NCI-H446 treated with DMSO at 0.1 percent for 48 hours (cell line): ENCODE measurements around the gene PDLIM7.

ENCODE experiments used
- DNase-seq: peaks from one replicate; lab custom pipeline; 2025; lab: John Stamatoyannopoulos, UW

Gene PDLIM7

DNA sequence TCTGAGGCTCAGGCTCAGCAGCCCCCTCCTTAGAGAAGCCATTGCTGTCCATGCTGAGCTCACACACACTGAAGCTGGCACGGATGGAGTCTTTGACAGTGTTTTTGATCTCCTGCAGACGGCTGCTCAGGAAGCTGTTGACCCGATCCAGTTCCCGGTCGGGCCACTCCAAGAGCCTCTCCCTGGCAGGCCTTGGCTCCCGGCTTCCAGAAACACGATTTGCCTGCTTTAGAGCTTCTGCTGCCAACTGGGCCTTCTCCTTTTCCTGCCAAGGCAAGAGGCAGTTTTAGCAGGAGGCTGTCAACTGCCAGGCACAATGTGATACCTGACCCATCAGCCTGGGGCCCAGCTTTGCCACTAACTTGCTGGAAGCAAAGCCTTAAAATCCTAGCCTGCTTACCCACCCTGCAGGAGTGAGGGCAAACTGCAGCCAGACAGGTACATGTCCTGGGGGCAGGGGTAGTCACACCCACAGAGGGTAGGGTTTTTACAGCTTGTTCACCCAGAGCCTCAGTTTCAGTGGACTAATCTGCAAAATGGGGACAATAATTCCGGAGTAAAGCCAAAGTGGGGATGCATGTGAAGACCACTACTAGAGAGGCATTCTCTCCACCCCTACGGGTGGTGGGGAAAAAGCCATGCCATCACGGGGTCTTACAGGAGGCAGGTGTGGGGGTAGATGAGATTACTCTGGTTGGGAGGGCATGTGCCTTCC is 27.7 kb upstream of the PDLIM7 start:
- no peak for DNase-seq

DNA sequence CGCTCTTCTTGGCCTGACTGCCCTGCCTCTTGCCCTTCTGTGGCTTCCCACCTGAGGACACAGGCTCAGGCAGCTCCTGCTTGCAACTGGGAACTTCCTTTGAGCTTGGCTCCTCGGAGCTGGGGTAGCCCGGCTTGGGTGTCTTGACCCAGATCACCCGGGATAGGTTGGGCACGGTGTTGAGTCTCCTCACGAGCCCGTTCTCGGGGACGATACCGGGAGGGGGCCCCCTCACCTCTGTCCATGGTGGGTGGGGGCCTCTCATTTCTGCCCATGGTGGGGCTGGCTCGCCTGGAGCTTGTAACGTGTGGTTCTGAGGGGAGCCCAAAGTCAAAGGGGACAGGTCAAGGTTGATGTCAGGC is 27.1 kb upstream of the PDLIM7 start:
- DNase-seq, result no peak

DNA sequence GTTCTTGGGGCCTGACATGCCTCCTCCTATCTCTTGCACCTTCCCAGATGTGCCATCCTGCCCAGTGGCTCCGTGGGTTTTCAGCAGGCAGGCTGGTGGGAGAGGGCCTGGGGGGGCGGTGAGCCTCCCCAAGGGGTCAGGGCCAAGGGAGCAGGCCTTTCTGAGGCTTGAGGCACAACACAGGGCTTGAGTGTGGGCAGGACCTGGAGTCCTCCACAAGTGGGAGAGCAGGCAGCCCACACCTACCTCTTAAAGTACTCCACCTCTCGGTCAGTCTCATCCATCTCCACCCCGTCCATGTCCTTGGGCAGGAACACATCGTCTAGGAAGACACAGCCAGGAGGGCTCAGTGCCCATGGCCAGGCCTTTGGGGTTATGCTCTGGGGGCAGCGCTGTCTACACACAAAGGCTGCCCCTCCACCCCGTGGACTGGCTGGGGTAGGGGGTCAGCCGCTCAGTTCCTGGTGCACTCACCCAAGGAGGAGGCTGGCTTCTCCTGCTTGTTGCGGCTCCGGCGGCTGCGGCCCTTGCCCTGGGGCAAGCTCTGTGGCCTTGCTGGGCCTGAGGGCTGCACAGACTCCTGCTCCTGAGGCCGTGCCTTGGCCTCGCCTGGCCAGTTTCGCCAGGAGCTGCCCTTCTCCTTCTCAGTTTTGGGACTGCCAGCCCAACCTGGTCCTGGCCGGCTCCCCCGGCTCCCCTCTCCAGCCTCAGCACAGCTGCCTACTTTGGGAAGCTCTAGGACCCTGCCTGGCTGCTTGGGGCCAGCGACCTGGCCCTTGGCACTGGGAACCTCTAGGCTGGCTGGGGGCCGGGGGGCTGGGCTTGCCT is 26.5 kb upstream of the PDLIM7 start:
- DNase-seq, result no peak

DNA sequence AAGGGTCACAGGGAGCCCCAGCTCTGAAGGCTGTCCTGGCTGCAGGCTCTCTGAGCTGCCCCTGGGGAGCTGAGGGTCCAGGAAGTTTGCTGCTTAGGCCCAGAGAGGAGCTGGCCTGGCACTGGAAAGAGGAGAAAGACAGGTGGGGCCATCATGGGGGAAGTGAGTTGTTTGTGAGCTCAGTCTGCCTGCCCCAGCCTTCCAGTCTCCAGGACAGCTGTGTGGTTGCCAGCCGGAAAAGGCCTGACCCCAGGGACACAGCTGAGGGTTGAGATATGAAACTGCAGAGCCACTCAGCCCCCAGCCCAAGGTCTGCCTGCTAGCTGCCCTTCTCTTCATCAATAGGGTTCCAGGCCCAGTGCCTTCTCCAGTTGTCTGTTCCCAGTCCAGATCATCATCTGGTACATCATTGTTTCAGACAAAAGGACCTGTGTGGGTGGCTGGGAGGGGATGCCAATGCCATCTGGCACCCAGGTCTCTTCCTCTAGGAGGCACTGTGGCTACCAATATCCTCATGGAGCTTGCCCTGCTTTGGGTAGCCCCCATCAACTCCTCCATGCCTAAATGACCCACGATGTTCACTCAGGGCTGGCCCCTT is 23.6 kb upstream of the PDLIM7 start:
- no peak for DNase-seq

DNA sequence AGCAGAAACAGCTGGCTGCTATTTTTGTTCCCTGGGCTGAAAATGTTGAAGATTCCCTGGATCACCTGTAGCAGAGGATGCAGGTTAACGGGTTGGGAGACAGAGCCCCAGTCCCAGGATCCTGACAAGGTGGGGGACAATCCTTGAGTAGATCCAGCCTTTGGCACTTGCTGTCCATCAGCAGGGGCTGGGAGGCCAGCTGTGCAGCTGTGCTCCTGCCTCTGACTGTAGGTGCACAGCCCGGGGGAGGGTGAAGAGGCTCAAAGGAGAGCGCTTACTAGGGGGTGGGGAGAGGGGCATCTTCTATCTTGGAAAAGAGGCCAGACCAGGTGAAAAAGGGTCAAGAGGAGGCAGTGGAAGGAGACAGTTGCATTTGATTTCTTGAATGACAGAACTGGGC is 22.9 kb upstream of the PDLIM7 start:
- DNase-seq, result no peak

DNA sequence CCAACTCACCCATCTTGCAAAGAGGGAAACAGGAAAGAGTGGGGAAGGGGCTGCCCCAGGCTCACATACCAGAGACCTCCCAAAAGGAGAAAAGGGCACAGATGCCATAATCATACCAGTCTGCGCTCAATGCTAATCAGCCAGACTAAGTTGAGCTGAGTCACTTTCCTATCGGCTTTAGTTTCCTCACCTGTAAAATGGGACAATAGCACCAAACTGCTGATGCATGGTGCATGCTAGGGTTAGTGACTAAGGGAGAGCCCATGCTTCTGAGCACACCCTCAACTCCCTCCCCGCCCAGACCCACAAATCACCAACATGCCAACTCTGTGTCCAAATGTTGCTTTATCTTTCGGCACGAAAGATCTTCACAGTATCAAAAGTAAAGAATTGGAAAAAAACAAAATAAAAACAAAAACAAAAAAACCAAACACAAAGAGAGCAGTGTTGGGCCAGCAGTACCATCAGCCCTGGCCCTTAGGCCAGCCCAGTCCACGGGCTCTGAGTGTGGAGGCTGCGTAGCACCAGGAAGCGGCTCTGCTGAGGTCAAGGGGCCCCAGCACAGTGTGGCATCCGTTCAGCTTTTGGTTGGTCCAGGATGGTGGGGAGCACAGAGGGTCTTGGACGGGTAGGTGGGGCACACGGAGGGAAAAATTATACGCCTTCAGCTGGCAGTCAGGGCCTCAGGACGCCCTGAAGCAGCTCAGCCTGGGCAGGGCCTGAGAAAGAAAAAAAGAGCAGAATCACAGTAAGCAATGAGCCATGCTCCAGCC is 22.2 kb upstream of the PDLIM7 start:
- DNase-seq, result no peak

DNA sequence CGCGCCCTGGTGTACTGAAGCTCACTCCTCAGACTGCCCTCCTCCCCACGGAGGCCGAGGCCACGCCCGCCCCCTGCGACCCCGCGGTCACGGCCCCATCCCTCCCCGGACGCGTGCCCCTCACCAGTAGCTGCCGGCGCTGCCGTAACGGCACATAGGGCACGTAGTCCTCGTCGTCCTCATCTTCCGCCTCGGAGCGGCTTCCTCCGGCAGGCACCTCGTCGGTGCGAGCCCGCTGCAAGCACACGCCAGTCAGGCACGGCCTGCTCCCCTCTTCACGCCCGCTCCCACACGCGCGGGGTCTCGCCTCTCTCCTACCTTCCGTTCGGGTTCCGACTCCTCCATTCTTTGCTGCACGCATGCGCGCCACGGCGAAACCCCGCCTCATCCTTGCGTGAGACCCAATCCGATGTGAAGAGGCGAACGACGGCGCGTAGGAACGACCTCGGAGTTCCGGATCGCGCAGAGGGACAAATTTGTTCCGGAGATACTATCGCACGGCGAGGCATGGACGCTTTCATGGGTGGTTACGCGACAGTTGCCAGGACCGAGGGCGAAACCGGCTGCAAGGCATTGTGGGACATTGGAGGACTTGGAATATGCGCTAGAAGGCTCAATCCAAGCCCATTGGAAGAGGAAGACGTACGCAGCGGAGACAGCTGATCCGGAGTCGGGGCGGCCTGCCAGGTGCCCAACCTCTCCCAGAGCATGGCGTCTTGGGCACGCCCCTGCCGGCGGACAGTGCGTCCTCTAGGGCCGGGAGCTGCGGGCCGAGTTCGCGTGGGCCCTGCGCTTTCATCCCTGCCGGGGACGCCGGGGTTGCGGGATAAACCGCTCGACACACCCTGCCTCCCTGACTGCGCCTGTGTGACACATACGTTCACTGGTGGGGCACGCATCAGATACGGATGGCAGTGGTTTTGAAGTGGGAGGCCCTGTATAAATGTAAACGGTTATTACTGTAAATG is 19.5 kb upstream of the PDLIM7 start, which contains the start of gene DDX41:
Gene DDX41 (minus strand): TSS at position 361 of the 968 bp plus-strand sequence. CDS start 16 bp downstream, at position 345.
- DNase-seq, result peak; percentile 97

DNA sequence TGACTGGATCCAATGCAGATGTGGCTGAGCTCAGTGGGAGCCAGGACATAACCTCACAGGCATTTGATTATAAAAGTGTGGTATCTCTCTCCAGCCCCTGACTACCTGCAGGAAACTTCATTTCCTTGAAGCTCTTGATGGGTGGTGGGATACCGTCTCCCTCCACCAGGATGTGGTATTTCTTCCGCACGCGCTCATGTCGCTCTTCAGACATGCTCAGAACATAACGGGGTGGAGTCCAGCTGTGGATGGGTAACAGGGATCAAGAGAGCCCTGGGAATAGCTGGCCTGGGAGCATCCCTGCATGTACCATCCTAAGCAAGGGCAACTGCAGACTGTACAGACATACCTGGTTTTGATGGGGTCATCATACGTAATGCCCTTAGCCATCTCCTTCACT is 18.2 kb upstream of the PDLIM7 start:
- DNase-seq, result no peak

DNA sequence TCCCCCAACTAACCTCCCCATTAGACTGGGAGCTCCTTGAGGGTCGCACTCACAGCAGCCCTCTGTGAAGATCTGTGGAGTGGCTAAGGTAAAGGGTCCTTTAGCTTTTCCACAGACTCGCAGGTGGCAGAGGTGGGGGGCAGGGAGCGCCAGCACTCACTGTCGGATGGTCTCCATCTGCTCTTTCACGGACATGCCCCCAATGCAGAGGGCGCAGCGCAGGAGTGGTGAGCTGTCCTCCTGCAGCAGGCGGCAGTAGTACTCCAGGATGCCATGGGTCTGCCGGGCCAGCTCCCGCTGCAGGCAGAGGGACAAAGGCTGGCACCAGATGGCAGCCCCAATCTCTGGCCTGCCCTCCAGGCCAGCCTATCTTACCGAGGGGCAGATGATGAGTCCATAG is 17.1 kb upstream of the PDLIM7 start:
- no peak for DNase-seq

DNA sequence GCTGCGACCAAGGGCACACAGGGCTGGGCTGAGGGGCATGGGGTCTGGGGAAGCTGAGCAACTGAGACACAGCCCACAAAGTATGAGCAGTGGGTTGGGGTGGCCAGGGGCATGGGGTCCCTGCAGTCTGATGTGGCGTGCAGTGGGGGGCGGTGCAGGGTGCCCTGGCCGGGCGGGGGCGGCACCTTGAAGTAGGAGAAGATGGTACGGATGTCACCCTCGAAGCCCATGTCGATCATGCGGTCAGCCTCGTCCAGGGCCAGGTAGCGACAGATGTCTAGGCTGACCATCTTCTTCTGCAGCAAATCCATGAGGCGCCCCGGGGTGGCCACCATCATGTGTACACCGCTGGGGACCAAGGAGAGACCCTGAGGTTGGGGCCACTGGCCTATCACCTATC is 16.1 kb upstream of the PDLIM7 start:
- no peak for DNase-seq

DNA sequence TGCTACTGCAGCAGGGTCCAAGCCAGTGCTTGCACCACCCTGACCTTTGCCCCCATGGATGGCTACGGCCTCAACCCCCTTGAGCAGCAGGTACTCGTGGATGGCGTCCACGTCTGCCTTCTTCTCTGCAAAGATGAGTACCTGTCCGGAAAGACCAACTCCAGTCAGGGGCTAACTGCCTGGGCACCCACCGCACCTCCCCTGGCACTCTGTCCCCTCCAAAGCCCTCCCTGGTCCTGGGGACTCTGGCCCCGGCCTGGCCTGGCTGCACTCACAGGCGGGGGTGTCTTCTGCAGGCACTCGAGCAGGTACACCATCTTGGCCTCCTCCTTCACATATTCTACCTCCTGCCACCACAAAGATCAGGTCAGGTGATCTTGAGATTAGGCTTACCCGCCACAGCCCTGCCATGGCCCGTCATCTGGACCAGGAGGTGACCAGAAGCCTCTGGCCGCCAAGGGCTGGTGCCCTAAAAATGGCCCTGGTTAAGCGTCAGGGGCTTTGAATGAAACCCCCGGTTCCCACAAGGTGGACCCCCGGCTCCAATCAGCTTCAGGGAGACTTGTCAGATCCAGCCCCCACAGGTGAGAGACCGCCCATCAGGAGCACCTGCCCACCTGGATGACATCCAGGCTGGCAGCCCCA is 15.5 kb upstream of the PDLIM7 start:
- no peak for DNase-seq

DNA sequence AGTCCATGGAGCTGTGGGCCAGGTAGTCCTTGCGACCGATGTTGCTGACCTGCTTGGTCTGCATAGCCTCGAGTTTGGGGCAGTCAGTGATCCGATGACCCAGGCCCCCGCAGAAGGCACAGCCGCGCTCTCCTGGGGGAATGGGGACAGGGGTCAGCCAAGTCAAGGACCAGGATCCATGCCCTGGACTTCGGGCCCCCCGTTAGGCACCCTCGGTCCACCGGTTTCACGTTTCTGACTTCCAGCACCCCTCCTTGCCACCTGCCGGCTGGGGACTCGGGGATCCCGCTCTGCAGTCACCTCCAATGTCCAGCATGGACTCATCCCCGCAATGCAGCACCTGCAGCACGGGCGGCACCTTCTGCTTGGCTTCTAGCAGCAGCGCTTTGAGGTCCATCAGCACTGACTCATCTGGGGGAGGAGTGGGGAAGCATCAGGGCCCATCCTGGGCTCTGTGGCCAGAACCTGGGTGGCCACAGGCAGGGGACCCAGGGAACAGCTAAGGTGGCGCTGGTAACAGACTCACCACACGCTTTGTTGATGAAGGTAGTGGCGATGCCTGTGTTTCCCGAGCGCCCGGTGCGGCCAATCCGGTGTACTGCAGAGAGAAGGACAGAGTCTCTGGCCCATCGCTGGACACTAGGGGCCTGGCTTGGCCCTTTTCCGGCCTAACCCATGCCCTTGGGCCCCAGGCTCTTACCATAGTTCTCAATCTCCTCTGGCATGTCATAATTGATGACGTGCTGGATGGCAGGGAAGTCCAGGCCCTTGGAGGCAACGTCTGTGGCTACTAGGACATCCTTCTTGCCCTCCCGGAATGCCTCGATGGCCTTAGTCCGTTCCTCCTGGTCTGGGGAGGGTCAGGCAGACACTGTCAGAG is 14.6 kb upstream of the PDLIM7 start:
- DNase-seq, result no peak

DNA sequence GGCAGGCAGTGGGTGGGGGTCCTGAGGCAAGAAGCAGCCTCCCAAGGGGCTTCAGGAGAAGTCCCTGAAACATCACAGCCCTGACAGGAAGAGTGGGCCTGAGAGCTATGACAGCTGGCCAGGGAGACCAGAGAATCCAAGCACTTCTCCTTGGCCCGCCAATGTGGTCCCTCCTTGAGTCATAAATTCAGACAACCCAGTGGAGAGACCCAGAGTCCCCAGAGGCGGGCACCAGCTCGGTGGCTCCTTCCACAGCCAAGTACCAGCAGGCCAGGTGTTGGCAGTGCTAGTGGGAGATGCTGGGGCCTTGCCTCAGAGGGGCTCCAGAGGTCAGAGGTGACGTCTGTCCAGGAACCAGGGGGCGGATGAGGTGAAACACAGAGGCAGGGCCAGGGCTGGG is 13.8 kb upstream of the PDLIM7 start:
- no peak for DNase-seq

DNA sequence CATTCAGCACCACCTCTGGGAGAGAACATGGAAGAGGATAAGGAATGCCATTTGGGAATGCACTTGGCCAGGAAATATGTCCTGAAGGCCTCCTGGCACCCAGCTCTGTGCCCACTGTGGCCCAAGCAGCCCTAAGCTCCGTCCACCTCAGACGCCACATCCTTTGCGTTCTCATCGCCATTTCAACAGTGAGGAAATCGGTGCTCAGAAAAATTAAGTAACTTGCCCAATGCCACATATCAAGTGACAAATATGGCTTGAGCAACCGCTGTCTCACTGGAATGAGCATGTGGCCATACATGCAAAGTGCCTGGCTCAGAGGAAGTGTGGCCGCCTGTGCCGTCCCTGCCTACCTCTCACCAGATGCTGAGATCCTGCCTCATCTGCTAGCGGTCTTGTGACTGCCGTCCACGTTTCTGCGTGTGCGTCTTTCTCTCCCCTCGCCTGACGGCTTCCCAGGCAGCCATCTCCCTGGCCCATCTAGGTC is 13.2 kb upstream of the PDLIM7 start:
- no peak for DNase-seq

DNA sequence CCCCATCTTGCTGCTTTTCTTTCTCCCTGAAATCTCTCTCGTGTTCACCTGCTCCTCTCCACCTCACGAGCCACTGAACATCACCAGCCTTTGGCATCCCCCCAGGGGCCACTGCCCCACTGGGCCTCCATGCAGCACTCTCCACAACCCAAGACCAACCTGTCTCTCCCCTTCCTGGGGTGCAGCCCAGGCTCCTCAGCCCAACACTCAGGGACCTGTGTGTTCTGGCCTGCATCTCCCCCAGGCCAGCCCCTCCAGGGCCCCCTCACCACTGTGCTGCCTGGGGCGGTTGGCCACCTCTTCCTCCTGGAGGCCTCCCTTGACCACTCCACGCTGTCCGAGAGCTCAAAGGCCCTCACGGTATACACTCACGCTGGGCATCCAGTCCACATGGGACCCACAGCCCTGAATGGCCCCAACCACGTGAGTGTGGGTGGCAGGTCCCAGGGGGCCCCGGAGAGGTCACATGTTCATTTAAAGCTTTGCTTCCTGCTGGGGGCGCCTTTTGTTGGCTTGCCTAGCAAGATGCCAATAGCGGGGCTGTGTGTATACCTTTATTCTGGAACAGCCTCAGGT is 12.7 kb upstream of the PDLIM7 start:
- DNase-seq, result no peak

DNA sequence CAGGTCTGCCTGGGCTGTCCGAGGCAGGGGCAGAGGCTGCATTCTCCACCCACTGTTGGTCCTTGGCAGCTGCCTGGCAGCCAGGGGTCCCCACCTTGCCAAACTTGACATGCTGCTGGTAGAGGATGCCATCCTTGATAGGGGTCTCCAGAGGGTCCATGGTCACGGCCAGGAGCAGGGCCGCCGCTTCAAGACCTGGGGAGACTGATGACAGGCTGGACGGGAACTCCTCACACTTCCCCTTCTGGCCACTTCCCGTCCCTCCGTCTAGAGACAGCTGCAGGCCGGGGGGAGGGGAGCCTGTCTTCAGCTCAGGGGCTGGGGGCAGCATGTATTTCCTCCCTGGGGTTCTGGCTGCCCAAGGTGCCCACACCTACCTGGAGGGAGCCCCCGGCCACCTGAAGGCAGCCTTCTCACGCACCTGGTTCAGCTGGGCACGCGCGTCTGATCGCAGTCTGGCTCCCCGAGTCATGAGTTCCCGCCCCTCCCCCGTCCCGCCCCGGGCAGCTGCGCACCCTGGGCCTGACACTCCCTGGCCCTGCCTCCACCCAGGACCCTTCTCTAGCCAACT is 12.1 kb upstream of the PDLIM7 start, which contains the start of gene DOK3:
Gene DOK3 (minus strand): TSS at position 446 of the 571 bp plus-strand sequence. CDS start 286 bp downstream, at position 160.
- DNase-seq, result no peak

DNA sequence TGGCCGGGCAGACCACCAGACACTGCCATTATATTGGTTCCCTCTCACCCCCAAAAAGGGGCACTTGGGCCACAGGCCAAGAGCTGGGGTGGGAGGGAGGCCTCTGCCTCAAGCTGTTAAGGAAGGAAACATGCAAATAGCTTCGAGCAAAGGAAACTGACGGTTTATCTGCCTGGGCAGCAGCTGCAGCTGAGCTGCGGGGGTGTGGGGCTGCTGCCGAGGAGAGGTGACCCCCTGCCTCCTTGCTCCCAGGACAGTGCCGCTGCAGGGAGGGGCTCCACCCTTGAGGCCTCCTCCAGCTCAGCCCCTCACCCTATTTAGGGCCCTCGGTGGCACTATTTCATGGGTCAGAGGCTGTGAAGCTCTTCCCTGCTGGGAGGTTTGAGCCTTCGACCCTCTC is 11.4 kb upstream of the PDLIM7 start:
- no peak for DNase-seq

DNA sequence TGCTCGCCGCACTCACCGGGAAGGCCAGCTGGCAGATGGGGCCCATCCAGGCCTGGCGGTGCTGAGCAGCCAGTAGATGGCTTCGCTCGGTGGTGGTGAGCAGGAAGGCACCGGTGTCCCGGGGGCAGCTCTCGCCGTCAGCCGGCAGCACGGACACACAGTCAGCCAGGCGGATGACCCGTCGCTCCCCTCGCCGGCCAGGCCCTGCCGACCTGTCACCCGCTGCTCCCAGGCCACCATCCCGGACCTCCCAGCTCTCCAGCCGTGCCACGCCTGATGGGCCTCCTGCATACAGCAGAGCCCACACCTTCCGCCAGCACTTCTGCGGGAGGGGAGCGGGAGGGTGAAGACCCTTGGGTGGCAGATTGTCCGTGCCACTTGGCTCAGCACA is 10.8 kb upstream of the PDLIM7 start:
- DNase-seq, result no peak
